GM23248 (cell line): ENCODE measurements around the gene CHCHD1. TPM values are rescaled to one million over a fixed set of nuclear protein-coding genes. Genes with fewer than 3 reads are reported as not detected.

ENCODE experiments used
- DNase-seq: peaks from one replicate; pipeline ENCODE4 v3.0.0-alpha.2; 2015
- H2AFZ ChIP-seq: fragments of 200-600 bp; sonication (generic); 2 replicates; pipeline ENCODE4 v1.6.1; 2016; ENCODE audit warnings: antibody characterized with exemption
- H3F3A ChIP-seq: fragments of 200-600 bp; sonication (generic); 2 replicates; pipeline ENCODE4 v1.6.1; 2016; ENCODE audit warnings: mild to moderate bottlenecking, antibody characterized with exemption, mixed run types; ENCODE audit not compliant: insufficient read depth
- H3K27ac ChIP-seq: fragments of 200-600 bp; sonication (generic); 2 replicates; pipeline ENCODE4 v1.5.1; 2016; ENCODE audit warnings: mild to moderate bottlenecking
- H3K27me3 ChIP-seq: fragments of 200-600 bp; sonication (generic); replicated peaks from 2 replicates; pipeline ENCODE4 v1.6.1; 2016; ENCODE audit warnings: mild to moderate bottlenecking; ENCODE audit not compliant: insufficient read depth
- H3K36me3 ChIP-seq: fragments of 200-600 bp; sonication (generic); 2 replicates; pipeline ENCODE4 v1.6.1; 2016; ENCODE audit warnings: low read depth, mild to moderate bottlenecking
- H3K4me1 ChIP-seq: fragments of 200-600 bp; sonication (generic); 2 replicates; pipeline ENCODE4 v1.6.1; 2016; ENCODE audit warnings: mild to moderate bottlenecking; ENCODE audit not compliant: insufficient read depth
- H3K4me2 ChIP-seq: fragments of 200-600 bp; sonication (generic); one replicate; pipeline ENCODE4 v1.6.1; 2016; ENCODE audit warnings: mild to moderate bottlenecking; ENCODE audit not compliant: unreplicated experiment
- H3K4me3 ChIP-seq: fragments of 200-600 bp; sonication (generic); 2 replicates; pipeline ENCODE4 v1.5.1; 2016; ENCODE audit warnings: mild to moderate bottlenecking
- H3K79me2 ChIP-seq: fragments of 200-600 bp; sonication (generic); 2 replicates; pipeline ENCODE4 v1.6.1; 2016; ENCODE audit warnings: mild to moderate bottlenecking; ENCODE audit not compliant: insufficient read depth
- H3K9ac ChIP-seq: fragments of 200-600 bp; sonication (generic); 2 replicates; pipeline ENCODE4 v1.6.1; 2016; ENCODE audit warnings: mild to moderate bottlenecking
- H3K9me2 ChIP-seq: fragments of 200-600 bp; sonication (generic); 2 replicates; pipeline ENCODE4 v1.6.1; 2016; ENCODE audit warnings: mixed run types, mild to moderate bottlenecking, moderate library complexity; ENCODE audit not compliant: insufficient read depth
- H3K9me3 ChIP-seq: fragments of 200-600 bp; sonication (generic); one replicate; pipeline ENCODE4 v1.6.1; 2017; ENCODE audit warnings: low read depth
- H4K20me1 ChIP-seq: fragments of 200-600 bp; sonication (generic); 2 replicates; pipeline ENCODE4 v1.6.0; 2016; ENCODE audit not compliant: insufficient read depth
- EZH2 ChIP-seq: fragments of 200-600 bp; sonication (generic); IDR thresholded peaks from 2 replicates; pipeline ENCODE4 v1.6.1; 2018; ENCODE audit warnings: antibody characterized with exemption, mild to moderate bottlenecking; ENCODE audit not compliant: insufficient read depth, poor library complexity, severe bottlenecking
- EZH2phosphoT487 ChIP-seq: fragments of 200-600 bp; sonication (generic); IDR thresholded peaks from 2 replicates; pipeline ENCODE4 v1.6.1; 2018; ENCODE audit warnings: antibody characterized with exemption, moderate library complexity, mild to moderate bottlenecking, low read depth; ENCODE audit not compliant: insufficient read depth
- WGBS, 2 experiments: methylation state at CpG; one replicate each; pipeline ENCODE4 v1.1.6; 2015 to 2017; ENCODE audit warnings: low lambda C conversion rate in 2 of 2, low coverage in 1 of 2; ENCODE audit errors: missing lambda C conversion rate in 2 of 2; 5-methylcytosine and 5-hydroxymethylcytosine counted together
- in situ Hi-C: fragments of 300-500 bp; cut with MboI; formaldehyde crosslinking; loops from 2 replicates; pipeline ENCODE4 v1.15.0; 2020
- polyA plus RNA-seq: library from polyadenylated mRNA; unstranded; fragments of >200 nt; fragmentation: Nextera tagmentation; extraction: Ambion mirVana; gene quantifications from 2 replicates; pipeline ENCODE4 v1.2.1, GENCODE V29; 2016
- total RNA-seq: library from RNA; depleted of rRNA; stranded (reverse); fragments of >200 nt; shearing (Covaris generic); gene quantifications from 2 replicates; pipeline ENCODE4 v1.2.3, GENCODE V29; 2014

The CHCHD1 gene
- total and polyA plus RNA-seq, 2 experiments from 2014 or later: 23.1 to 73.0 TPM

DNA sequence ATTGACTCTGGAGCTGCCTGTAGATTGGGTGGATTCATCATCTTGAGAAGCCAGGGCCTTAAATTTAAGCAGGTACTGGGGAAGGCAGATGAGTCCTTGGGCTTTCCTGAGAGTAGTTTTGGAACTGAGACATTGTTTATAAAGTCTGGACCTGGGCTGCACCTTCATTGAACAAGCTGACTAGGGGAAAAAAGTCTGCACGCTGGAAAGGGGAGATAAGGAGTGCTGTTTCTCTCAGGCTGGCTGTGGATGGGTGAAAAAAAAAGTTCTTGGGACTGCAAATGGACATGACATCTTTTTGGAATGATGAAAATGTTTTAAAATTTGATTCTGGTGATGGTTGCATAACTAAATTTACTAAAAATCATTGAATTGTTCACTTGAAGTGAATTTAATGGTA, 25.7 kb upstream of the CHCHD1 start:
- H3K9ac ChIP-seq: no peak overlapping the region

DNA sequence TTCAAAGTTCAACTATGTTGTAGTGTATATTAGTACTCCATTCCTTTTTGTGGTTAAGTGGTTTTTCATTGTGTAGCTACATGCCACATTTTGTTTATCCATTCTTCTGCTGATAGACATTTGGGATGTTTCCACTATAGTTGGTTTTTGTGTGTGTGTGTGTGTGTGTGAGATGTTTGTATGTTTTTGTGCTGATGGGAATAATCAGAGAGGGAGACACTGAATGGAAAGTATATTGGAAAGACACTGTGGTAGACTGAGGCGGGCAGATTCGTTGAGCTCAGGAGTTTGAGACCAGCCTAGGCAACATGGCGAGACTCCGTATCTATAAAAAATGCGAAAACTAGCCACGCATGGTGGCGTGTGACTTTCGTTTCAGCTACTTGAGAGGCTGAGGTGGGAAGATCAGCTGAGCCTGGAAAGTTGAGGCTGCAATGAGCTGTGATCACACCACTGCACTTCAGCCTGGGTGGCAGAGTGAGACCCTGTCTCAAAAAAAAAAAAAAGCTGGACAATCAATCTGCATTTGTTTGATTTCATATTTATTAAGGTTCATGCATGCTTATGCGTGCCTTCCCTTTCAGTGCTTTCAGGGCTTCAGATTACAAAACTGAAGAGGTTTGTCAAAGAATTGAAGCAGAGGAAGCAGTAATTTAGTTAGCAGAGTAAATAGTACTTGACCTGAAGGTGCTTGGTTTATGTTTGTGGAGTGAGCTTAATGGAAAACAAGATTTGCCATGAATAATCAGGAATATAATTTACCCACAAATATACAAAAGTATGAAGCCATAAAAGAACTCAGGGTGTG, 22.9 kb upstream of the CHCHD1 start:
- H3K79me2 ChIP-seq: peaks cover 87% of the 10 kb centered on the region
- 86 to 87% methylated on average over 9 of the region's 9 CpGs for WGBS, 2 experiments
- H3K4me1 ChIP-seq: peaks cover 17% of the 10 kb centered on the region
- H3K27ac ChIP-seq: no peak overlapping the region
- H3K27me3 ChIP-seq: no peaks in the 10 kb centered on the region
- peaks cover 5% of the 10 kb centered on the region; the same call in 1 of the 2 replicates for H4K20me1 ChIP-seq
- in situ Hi-C loops: no loop called here
- no peak overlapping the region for H2AFZ ChIP-seq
- no peaks in the 10 kb centered on the region for H3K9me3 ChIP-seq
- TF ChIP-seq EZH2phosphoT487 (no peak), EZH2 (no peak)
- no peak for DNase-seq
- peaks cover 56% of the 10 kb centered on the region for H3K36me3 ChIP-seq
- H3K9me2 ChIP-seq: no peaks in the 10 kb centered on the region
- no peak overlapping the region for H3K4me2 ChIP-seq
- no peak overlapping the region for H3K4me3 ChIP-seq
- H3F3A ChIP-seq: peaks cover 25% of the 10 kb centered on the region
- H3K9ac ChIP-seq: no peak overlapping the region

More for the DNA sequence above, 25.7 kb upstream of the CHCHD1 start:
- in situ Hi-C loops: no loop called here
- DNase-seq: no peak
- Histone ChIP-seq H3K79me2 (peaks cover 99% of the 10 kb centered on the region), H4K20me1 (peaks cover 5% of the 10 kb centered on the region; the same call in 1 of the 2 replicates), H2AFZ (no peak overlapping the region), H3K27me3 (no peaks in the 10 kb centered on the region), H3K27ac (no peak overlapping the region), H3K4me3 (no peak overlapping the region), H3K4me1 (no peaks in the 10 kb centered on the region), H3K9me2 (no peaks in the 10 kb centered on the region), H3K4me2 (no peak overlapping the region), H3K9me3 (no peaks in the 10 kb centered on the region), H3K36me3 (peaks cover 60% of the 10 kb centered on the region), H3F3A (peaks cover 11% of the 10 kb centered on the region; the same call in 1 of the 2 replicates)
- WGBS, 2 experiments: 95 to 97% methylated on average over 1 of the region's 1 CpG
- no peak for TF ChIP-seq EZH2phosphoT487
- TF ChIP-seq EZH2: no peak

DNA sequence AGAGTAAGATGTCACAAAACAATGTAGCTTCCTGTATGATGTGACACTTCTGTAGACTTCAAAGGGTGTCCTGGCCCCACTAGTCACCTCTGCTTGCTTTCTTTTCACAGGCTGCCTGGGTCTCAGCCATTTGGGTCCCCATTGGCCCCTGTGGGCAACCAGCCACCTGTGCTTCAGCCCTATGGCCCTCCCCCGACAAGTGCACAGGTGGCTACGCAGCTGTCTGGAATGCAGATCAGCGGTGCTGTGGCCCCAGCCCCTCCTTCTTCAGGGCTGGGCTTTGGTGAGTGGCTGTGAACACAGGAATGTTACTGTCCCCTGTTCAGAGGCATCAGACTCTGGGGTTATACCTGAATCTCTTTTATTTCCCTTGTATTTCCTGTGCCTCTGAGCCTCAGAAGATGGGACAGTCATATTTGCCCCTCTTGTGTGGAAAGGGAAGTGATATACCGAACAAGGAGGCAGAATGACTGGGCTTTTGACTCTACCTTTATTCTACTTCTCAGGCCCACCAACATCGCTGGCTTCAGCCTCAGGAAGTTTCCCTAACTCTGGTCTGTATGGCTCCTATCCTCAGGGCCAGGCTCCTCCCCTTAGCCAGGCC, 22.2 kb upstream of the CHCHD1 start:
- DNase-seq: no peak
- no peak overlapping the region for H3K9ac ChIP-seq
- H3K4me3 ChIP-seq: no peak overlapping the region
- TF ChIP-seq EZH2: no peak
- no peak for TF ChIP-seq EZH2phosphoT487
- H3K4me2 ChIP-seq: no peak overlapping the region
- peaks cover 54% of the 10 kb centered on the region for H3K36me3 ChIP-seq
- no peak overlapping the region for H3K27ac ChIP-seq
- H3K4me1 ChIP-seq: peaks cover 17% of the 10 kb centered on the region
- H3K9me3 ChIP-seq: no peaks in the 10 kb centered on the region
- no peaks in the 10 kb centered on the region for H3K27me3 ChIP-seq
- H3K9me2 ChIP-seq: no peaks in the 10 kb centered on the region
- no peak overlapping the region for H2AFZ ChIP-seq
- H3F3A ChIP-seq: peaks cover 25% of the 10 kb centered on the region
- H3K79me2 ChIP-seq: peaks cover 87% of the 10 kb centered on the region
- in situ Hi-C loops: no loop called here
- peaks cover 5% of the 10 kb centered on the region; the same call in 1 of the 2 replicates for H4K20me1 ChIP-seq
- WGBS, 2 experiments: 82 to 84% methylated on average over 5 of the region's 5 CpGs

DNA sequence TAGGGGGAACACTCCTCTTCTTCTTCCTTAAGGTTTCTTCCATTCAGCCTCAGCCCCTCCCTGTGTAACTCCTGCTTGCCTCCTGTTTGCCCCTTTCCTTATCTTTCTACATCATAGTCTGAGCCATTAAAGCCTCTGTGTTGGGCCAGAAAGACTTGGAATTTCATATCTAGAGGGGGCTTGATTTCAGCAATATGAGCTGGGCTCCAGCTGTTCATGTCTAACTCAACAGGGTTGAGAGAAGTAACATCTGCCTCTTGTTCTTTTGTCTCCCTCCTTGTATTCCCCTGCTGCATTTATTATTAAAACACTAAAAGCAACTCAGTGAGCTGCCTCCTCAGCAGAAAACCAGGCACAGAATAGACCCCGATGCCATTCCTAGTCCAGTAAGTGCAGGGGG, 20.1 kb upstream of the CHCHD1 start:
- H3K9me2 ChIP-seq: no peaks in the 10 kb centered on the region
- TF ChIP-seq EZH2phosphoT487 (no peak), EZH2 (no peak)
- H2AFZ ChIP-seq: no peak overlapping the region
- H3K4me1 ChIP-seq: peaks cover 17% of the 10 kb centered on the region
- no peak for DNase-seq
- H3K36me3 ChIP-seq: peaks cover 71% of the 10 kb centered on the region
- no peak overlapping the region for H3K4me3 ChIP-seq
- no peaks in the 10 kb centered on the region for H3K9me3 ChIP-seq
- no peak overlapping the region; the same call in 1 of the 2 replicates for H3K27ac ChIP-seq
- no peak overlapping the region for H3K9ac ChIP-seq
- 90 to 100% methylated on average over 1 of the region's 1 CpG for WGBS, 2 experiments
- H3F3A ChIP-seq: peaks cover 25% of the 10 kb centered on the region
- in situ Hi-C loops: no loop called here
- H3K27me3 ChIP-seq: no peaks in the 10 kb centered on the region
- H3K4me2 ChIP-seq: no peak overlapping the region
- H3K79me2 ChIP-seq: peaks cover 70% of the 10 kb centered on the region
- H4K20me1 ChIP-seq: peaks cover 5% of the 10 kb centered on the region; the same call in 1 of the 2 replicates
